Measurements from ENCODE around the gene ARF6. TPM values are rescaled to one million over a fixed set of nuclear protein-coding genes. Genes with fewer than 3 reads are reported as not detected.

ARF6 gene
- polyA plus RNA-seq, 2 of the 4 experiments (the other 2 are of a cell fraction) = 33.3 to 54.8 TPM

- H3K27ac ChIP-seq = no peak overlapping the region
- no peaks in the 10 kb centered on the region for H3K9me3 ChIP-seq
- H3K4me2 ChIP-seq = no peak overlapping the region
- DNase-seq (ENCODE audit: low read depth in 1 of 2, low spot score in 1 of 2) (no peak), ATAC-seq (no peak), FAIRE-seq (no peak)
- CTCF ChIA-PET = interaction anchor here (0.7 to 2.3 kb wide), 9 partner anchors 11 to 247 kb away, joined by 3 to 7 read pairs (median 4); partner anchors contain the start of gene DNAAF2
- no peaks in the 10 kb centered on the region for H3K4me1 ChIP-seq
- WGBS (ENCODE audit: missing lambda C conversion rate) = 97% methylated on average over 4 of the region's 4 CpGs
- POLR2A ChIA-PET = interaction anchor here (0.6 kb wide), 1 partner anchor 11 kb away, joined by 4 read pairs; the partner anchor contains the start of gene ARF6
- TF ChIP-seq HEYL (CRISPR knock-in tag; IDR thresholded peaks at IDR 0.05) = no peak
- TF ChIP-seq NPAS2 (CRISPR knock-in tag; IDR thresholded peaks at IDR 0.05; ENCODE audit: borderline replicate concordance) = no peak
- TF ChIP-seq HOXB13 (CRISPR knock-in tag; IDR thresholded peaks at IDR 0.05; ENCODE audit: low read depth) = no peak
- TF ChIP-seq MAFK (IDR thresholded peaks at IDR 0.05; ENCODE audit: partially characterized antibody) = no peak
- no peak for TF ChIP-seq USF2 (IDR thresholded peaks at IDR 0.05)
- no peak for TF ChIP-seq HMGXB4 (CRISPR knock-in tag; IDR thresholded peaks at IDR 0.05; ENCODE audit: borderline replicate concordance)
- TF ChIP-seq HOXA7 (CRISPR knock-in tag; IDR thresholded peaks at IDR 0.05) = no peak
- no peak for TF ChIP-seq BHLHE40 (IDR thresholded peaks at IDR 0.05; ENCODE audit: low read depth, low read length)
- no peak for TF ChIP-seq EHMT2 (IDR thresholded peaks at IDR 0.05; ENCODE audit: low read depth)
- no peak for TF ChIP-seq ESRRA (IDR thresholded peaks at IDR 0.05; ENCODE audit: borderline replicate concordance, low read length)
- TF ChIP-seq EP300 (IDR thresholded peaks at IDR 0.05) = no peak
- TF ChIP-seq HOXB5 (CRISPR knock-in tag; IDR thresholded peaks at IDR 0.05) = no peak
- TF ChIP-seq ATOH8 (CRISPR knock-in tag; IDR thresholded peaks at IDR 0.05; ENCODE audit: low read depth) = no peak
- no peak for TF ChIP-seq HES2 (IDR thresholded peaks at IDR 0.05)
- TF ChIP-seq FOSL2 (IDR thresholded peaks at IDR 0.05) = no peak
- no peak for TF ChIP-seq FOSL2 (CRISPR knock-in tag; IDR thresholded peaks at IDR 0.05)
- TF ChIP-seq EHF (CRISPR knock-in tag; IDR thresholded peaks at IDR 0.05) = no peak
- H3K4me3 ChIP-seq = no peak overlapping the region
Observed at GRCh38 chr14:49881350-49882001, 11.4 kb upstream of the ARF6 start.

GRCh38 chr14:49882826-49883694, 9.8 kb upstream of the ARF6 start:
- CTCF ChIA-PET = interaction anchor here (1.0 to 2.1 kb wide), 4 partner anchors 9 to 212 kb away, joined by 3 to 6 read pairs (median 4); partner anchors contain the start of gene ARF6
- no peak for TF ChIP-seq KDM5A (IDR thresholded peaks at IDR 0.05)
- POLR2A ChIA-PET = no interaction called here
- Histone ChIP-seq H3K9me3 (no peaks in the 10 kb centered on the region), H3K27ac (no peak overlapping the region), H3K4me2 (no peak overlapping the region), H3K4me1 (no peaks in the 10 kb centered on the region), H3K4me3 (no peak overlapping the region)
- 89% methylated on average over 18 of the region's 18 CpGs for WGBS (ENCODE audit: missing lambda C conversion rate)
- DNase-seq (ENCODE audit: low read depth in 1 of 2, low spot score in 1 of 2) = no peak
- ATAC-seq = no peak
- no peak for FAIRE-seq

All from A549 (cell line).